HUDEP-2 (cell line): ENCODE results near the gene ELFN2.

ENCODE experiments used
- DNase-seq, 76 experiments: peaks; one replicate each; lab custom pipeline; 2025; ENCODE audit not compliant: unreplicated experiment in 76 of 76; lab: John Stamatoyannopoulos, UW

Gene ELFN2

GRCh38 chr22:37427711-37428635, 694 bp upstream of the ELFN2 start:
- DNase-seq: no peak

DNA sequence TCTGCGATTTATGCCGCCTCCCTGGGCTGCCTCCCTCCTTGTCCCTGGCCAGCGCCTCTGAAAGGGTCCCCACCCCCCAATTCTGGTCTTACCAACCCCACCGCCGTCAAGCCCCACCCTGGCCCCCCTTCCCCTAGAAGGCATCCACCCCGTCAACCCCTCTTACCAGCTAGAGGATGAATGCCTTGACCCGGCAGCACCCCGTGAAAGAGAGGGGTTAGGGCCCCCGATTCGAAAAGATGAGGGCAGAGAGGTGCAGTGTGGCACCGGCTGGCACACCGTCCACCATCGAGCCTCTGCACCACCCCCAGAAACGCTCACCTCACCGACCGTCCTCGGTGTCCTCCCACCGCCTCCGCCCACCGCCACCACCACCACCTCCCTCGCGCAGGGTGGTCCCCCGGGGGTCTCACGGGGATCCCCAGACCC, 559 bp downstream of the ELFN2 start:
- DNase-seq: no peak

DNA sequence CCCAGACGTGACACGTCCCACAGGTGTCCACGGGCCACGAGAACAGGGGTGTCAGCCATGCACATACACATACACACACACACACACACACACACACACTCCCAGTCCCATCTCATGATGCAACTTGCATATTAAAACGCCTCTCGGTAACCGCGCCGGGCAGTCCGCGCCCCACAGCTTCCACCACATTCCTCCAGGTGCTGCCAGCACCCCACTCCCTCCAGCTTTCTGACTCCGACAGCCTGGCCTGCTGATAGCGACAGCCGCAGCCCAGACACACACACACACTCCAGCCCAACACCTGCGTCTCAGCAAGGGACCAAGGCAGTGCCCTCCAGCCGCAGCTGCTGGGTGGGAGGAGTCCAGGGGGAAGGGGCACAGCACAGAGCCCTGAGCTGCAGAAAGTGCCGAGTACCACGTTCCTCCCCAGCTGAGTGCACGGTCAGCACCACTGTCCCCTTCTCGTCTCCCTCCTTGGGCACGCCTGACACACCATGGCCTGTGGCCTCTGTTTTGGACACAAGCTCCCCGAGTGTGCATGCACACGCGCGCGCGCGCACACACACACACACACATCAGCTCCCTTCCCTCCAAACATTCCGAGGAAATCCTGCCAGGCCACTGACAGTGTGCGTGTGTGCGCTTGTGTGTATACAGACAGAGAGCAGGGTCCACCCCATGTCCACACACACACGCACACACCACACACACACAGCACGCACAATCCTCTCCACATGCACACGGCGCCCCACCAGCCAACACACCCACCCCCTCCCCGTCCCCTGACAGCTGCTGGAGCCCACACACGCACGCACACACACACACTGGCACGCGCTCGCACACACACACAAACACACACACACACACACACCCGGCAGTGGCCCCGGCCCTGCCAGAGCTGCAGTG, 1.2 kb downstream of the ELFN2 start:
- no peak for DNase-seq

GRCh38 chr22:37425369-37425768, 1.9 kb downstream of the ELFN2 start:
- no peak for DNase-seq

DNA sequence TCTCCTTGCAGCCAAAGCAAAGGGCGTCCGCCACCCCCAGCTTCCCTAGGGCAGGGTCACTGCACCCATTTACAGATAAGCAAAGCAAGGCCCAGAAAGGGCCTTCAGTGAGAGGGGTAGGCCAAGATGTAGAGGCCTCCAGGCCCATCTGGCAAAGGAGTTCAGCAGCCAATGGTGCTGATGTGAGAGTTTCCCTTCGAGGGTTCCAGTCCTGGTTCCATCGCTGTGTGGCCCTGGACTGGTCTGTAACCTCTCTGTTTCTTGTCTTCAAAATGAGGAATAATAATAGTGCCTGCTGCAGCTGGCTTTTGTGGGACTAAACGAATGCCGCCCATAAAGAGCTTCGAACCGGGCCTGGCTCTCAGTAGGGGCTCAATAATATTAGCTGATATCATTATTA, 4.0 kb downstream of the ELFN2 start:
- DNase-seq: no peak

DNA sequence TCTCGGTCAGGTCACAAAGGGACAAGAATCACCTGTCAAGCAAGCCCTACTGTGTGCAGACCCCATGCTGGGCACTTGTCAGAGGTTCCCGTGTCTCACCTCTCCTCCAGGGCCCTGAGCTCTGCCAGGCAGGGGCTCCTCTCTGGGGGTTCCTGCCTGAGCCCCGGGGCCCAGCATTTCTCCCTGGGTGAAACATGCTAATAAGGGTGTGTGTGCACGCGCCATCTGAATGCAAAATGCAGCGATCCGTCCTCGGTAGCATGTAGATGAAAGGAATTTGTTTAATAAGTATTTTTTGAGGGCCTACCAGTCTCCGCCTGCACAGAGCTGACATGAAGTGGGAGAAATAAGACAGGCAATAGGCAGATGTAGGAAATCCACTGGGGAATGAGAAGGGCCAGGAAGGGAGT, 5.8 kb downstream of the ELFN2 start:
- no peak for DNase-seq

GRCh38 chr22:37420686-37421467, 6.4 kb downstream of the ELFN2 start:
- DNase-seq: no peak

- no peak for DNase-seq
Measured at GRCh38 chr22:37419969-37420685, 7.2 kb downstream of the ELFN2 start.

DNA sequence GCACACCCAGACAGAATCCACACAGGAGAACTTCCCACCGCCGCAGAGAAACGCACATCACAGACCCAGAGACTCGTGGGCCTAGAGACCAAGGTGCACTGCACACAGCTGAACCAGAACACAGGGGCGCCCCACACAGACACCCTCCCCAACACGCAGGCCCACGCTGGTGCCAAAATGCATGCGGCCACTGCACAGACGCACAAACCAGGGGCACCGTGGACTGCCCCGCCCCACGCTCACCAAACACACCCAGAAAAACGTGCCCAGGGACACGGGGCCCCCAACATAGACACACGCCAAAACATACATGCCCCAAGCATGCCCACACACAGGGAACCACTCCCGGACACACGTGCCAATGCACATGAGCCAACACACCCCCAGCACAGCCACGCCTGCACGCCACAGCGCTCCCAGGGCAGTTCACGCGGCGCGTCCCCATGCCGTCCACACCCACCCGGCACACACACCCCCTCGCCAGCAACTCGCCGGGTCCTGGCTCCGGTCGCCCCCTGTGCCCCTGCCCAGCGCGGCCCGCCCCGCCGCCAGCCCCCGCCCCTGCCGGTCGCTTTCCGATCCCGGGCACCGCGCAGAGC, 7.8 kb downstream of the ELFN2 start:
- no peak for DNase-seq

GRCh38 chr22:37418627-37419369, 8.5 kb downstream of the ELFN2 start:
- DNase-seq: no peak

DNA sequence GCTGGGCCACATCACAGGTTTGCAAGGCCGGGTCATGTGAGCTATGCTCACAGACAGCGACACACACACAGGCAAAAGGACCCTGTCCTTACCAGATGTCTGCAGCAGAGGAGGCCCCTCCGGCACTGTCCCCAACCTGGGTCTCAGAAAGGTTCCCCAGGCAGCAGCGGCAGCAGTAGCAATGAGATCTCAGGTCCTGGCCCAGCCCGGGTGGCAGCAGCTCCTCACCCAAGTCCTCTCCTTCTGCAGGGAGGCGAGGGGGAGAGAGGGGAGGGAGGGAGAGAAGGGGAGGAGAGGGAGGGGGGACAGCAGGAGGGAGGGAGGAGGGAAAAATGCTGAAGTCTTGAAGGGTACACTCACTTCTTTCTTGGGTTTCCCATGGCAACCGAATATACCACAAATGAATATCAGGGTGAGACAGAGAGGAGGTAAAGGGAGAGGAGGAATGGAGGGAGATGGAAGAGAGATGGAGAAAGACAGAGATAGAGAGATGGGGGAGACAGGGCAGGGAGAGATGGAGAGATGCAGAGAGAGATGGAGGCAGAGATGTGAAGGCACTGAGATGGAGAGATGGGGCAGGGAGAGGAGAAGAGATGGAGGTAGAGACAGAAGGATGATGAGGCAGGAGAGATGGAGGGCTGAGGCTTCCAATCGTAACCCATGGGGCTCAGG, 9.5 kb downstream of the ELFN2 start:
- no peak for DNase-seq

DNA sequence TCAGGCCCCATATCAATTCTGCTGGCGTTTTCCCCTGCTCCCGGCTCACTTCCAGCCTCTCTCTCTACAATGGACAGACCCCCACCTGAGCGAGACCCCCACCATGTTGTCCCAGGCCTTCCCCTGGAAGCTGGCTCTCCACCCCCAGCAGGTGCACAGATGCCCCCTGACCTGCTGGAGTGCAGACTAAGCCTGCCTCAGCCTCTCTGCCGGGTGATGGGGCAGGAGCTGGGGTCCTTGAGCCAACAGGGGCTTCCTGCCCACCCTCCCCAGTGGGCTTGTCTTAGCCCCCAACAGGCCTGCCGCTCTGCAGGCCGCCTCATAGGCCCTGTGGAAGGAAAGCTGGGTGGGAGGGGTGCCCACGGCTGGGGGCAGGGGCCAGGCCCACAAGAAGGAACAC, 10.0 kb downstream of the ELFN2 start:
- DNase-seq: no peak

- DNase-seq: peak in 5 of 76 experiments; percentile 4 to 46 (median 20)
Measured at GRCh38 chr22:37416827-37417226, 10.5 kb downstream of the ELFN2 start.

DNA sequence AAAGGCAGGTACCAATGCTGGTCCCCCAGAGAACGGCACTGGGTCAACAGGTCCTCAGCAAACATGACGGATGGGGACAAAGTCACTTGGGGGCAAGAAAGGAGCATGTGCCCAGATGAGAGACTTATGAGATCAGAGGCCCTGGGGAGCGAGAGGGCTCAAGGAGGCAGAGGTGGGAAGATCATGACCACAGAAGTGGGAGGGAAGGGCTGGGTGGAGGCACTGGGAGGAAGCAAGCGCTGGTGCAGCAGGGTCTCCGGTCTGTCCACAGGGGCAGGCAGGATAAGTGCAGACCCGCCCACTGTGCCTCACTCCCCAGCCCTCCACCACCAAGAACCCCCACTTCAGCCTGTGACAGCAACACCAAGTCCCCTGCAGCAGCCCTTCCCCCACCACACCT, 10.9 kb downstream of the ELFN2 start:
- DNase-seq: no peak

- DNase-seq: no peak
Measured at GRCh38 chr22:37415210-37415609, 12.1 kb downstream of the ELFN2 start.

- DNase-seq: no peak
Measured at GRCh38 chr22:37414288-37414687, 13.0 kb downstream of the ELFN2 start.

- no peak for DNase-seq
Measured at GRCh38 chr22:37413546-37413945, 13.7 kb downstream of the ELFN2 start.

DNA sequence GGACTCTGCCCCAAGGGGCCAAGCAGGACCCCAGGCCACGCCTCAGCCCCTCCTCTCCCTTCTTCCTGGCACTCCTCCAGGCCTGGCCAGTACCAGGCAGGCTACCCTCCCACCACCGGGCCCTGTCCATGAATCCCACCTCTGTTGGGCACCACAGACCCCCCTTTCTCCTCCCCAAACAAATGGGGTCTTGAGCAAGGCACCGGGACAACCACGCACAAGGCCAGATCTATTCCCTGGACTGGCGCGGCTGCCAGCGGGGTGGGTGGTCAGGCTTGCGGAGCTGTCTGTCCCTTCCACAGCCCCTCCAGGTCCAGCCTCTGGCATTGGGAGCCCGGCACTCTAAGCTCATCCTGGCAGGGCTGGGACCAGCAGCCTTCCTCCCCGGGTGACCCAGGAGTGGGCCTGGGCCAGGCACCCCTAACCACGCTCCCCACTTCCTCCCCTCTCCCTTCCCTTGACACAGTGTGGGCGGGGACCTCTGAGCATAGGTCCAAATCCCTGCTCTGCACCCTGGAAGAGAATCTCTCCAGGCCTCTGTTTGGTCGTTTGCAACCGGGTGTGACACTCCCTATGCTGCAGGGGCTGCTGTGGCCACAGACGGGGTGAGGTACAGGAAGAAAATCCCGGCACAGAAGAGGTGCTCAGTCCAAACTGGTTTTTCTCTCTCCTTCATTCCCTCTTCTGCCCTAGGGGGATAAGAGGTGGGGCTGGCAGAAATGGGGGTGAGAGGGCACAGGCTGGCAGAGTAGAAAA, 14.6 kb downstream of the ELFN2 start:
- DNase-seq: no peak
